Right lobe of liver (tissue), 4 donors: ENCODE data around the gene B4GALT4.

Source experiments
- POLR2A ChIP-seq: fragments of 450-650 bp; IDR thresholded peaks from one replicate; pipeline ENCODE4 v1.6.1; 2017; ENCODE audit warnings: antibody characterized with exemption, mild to moderate bottlenecking
- TF ChIP-seq, protein P1 (sequence below), 4 donors: fragments of 200-600 bp in 3 of 4; fragments of 450-650 bp in 1 of 4; IDR thresholded peaks; one replicate each; pipeline versions ENCODE4 v1.5.1 to v1.8.0; 2016 to 2022; ENCODE audit warnings: antibody characterized with exemption in 4 of 4, mild to moderate bottlenecking in 2 of 4
- donor health status: DM: no; HTN: no; CAD: no.
- donor health status: DM: no; HTN: no; CAD: no.
- donor health status: DM: no; HTN: yes; CAD: no.

GRCh38 chr3:119175872-119176756, 64.6 kb downstream of the B4GALT4 start:
- TF ChIP-seq, protein P1, sequence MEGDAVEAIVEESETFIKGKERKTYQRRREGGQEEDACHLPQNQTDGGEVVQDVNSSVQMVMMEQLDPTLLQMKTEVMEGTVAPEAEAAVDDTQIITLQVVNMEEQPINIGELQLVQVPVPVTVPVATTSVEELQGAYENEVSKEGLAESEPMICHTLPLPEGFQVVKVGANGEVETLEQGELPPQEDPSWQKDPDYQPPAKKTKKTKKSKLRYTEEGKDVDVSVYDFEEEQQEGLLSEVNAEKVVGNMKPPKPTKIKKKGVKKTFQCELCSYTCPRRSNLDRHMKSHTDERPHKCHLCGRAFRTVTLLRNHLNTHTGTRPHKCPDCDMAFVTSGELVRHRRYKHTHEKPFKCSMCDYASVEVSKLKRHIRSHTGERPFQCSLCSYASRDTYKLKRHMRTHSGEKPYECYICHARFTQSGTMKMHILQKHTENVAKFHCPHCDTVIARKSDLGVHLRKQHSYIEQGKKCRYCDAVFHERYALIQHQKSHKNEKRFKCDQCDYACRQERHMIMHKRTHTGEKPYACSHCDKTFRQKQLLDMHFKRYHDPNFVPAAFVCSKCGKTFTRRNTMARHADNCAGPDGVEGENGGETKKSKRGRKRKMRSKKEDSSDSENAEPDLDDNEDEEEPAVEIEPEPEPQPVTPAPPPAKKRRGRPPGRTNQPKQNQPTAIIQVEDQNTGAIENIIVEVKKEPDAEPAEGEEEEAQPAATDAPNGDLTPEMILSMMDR (IDR thresholded peaks at IDR 0.05), result no peak
- no peak for TF ChIP-seq POLR2A
